Loucy (cell line): ENCODE data around the gene ZNF598.

Experiments used
- EZH2phosphoT487 ChIP-seq: fragments of 200-600 bp; IDR thresholded peaks from 2 replicates; pipeline ENCODE4 v1.6.1; 2018; ENCODE audit warnings: antibody characterized with exemption, mild to moderate bottlenecking, moderate library complexity, borderline replicate concordance
- TF ChIP-seq, protein P1 (sequence below): fragments of 200-600 bp; sonication (generic); conservative IDR thresholded peaks from 2 replicates; pipeline ENCODE4 v1.5.1; 2014; ENCODE audit warnings: mild to moderate bottlenecking, antibody characterized with exemption, low read length

DNA sequence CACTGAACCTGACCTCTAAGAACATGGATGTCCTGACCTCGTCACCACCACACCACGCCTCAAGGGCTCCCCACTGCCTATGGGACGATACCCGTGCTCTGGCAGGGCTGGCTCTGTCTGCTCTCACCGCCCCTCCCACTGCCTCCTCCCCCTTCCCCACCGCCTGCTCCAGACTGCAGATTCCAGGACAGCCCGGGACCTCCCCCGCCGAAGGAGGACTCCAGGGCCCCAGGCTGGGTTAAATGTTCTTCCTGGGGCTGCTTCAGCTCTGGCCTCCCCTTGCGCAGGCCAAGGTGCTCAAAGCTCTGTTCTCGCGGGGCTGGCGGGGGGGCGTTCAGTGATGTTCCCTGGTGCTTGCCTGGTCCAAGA, 13.1 kb upstream of the ZNF598 start:
- TF ChIP-seq, protein P1, sequence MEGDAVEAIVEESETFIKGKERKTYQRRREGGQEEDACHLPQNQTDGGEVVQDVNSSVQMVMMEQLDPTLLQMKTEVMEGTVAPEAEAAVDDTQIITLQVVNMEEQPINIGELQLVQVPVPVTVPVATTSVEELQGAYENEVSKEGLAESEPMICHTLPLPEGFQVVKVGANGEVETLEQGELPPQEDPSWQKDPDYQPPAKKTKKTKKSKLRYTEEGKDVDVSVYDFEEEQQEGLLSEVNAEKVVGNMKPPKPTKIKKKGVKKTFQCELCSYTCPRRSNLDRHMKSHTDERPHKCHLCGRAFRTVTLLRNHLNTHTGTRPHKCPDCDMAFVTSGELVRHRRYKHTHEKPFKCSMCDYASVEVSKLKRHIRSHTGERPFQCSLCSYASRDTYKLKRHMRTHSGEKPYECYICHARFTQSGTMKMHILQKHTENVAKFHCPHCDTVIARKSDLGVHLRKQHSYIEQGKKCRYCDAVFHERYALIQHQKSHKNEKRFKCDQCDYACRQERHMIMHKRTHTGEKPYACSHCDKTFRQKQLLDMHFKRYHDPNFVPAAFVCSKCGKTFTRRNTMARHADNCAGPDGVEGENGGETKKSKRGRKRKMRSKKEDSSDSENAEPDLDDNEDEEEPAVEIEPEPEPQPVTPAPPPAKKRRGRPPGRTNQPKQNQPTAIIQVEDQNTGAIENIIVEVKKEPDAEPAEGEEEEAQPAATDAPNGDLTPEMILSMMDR = no peak
- TF ChIP-seq EZH2phosphoT487 = no peak
